PFSK-1 (cell line): ENCODE results near the gene INAVA.

ENCODE experiments used
- FOXP2 ChIP-seq: optimal IDR thresholded peaks from 2 replicates; pipeline ENCODE3; 2011; ENCODE audit warnings: borderline replicate concordance, control low read depth, inconsistent platforms; ENCODE audit not compliant: insufficient read depth; ENCODE audit errors: extremely low read length, extremely low read depth
- REST ChIP-seq, 2 experiments: IDR thresholded peaks; 2 replicates each; pipeline versions ENCODE4 v1.6.1 to v1.8.0; 2011 to 2012; ENCODE audit warnings: low read depth in 2 of 2, low read length in 2 of 2, control low read depth in 1 of 2, inconsistent platforms in 1 of 2, mild to moderate bottlenecking in 1 of 2, moderate library complexity in 1 of 2; ENCODE audit not compliant: insufficient read depth in 1 of 2

- TF ChIP-seq FOXP2, result no peak
- no peak for TF ChIP-seq REST (IDR thresholded peaks at IDR 0.05; ENCODE audit: insufficient read depth in 1 of 2, low read depth in 2 of 2, low read length in 2 of 2)
Observed at GRCh38 chr1:200873671-200874397, 20.9 kb upstream of the INAVA start.
